RWPE1 (cell line): ENCODE data around the gene HMGCL.
"Not testable (repeated sequence)": the region's sequence is repeated elsewhere in the genome, so short reads cannot be mapped to it uniquely, and the experiment has no call there.

ENCODE experiments used
- CTCF ChIA-PET: fragments of 350-600 bp; sonication (Branson Sonifier 250); formaldehyde crosslinking; extraction: SDS; loops from one replicate; lab custom pipeline; 2021; lab: Yijun Ruan, JAX
- POLR2A ChIA-PET: fragments of 400-600 bp; formaldehyde crosslinking; extraction: SDS; loops from one replicate; lab custom pipeline; 2020; ENCODE audit warnings: antibody characterized with exemption; ENCODE audit not compliant: low non-redundant PET; lab: Yijun Ruan, JAX
- DNase-seq: peaks from one replicate; pipeline ENCODE4 v3.0.0; 2012; ENCODE audit warnings: low spot score
- H3K27ac ChIP-seq: fragments of 450-650 bp; 2 replicates; pipeline ENCODE4 v1.5.1; 2017
- TF ChIP-seq, protein P1 (sequence below): fragments of 450-650 bp; conservative IDR thresholded peaks from 2 replicates; pipeline ENCODE4 v1.5.1; 2017; ENCODE audit warnings: low read depth, mild to moderate bottlenecking

HMGCL gene

DNA sequence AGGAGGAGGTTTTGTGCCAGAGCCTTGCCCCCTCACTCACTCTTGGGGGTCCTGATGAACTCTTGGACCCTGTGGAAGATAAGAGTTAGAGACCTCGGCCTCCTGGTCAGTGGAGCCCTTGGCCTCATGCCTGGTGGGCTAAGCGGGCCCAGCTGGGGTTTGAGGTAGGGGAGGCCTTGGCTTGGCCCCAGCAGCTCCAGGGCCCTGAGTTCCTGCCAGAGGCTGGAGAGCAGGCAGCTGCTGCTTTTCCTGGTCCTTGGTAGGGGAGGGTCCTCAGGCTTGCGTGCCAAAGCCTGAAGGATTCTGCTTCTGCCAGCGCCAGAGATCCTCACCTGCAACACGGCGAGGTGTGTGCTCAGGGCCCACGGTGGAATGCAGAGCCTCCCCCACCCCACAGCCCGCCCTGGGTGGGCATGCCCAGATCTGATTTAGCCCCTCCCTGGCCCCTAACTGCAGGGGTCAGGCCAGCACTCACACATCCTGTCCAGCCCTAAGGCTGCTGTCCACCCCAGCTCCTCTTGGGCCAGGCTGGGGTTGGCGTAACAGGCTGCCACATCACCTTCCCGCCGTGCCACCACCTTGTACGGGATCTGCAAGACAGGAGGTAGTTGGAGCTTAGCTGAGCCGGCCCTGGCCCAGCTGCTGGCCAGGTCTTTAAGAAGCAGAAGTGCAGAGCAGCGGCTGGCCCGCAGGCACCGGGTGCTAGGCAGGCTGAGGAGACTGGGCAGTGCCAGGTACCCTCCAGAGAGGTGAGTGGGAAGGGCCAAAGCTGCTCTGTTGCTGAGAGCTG is 29.4 kb downstream of the HMGCL start:
- peak overlapping the region; percentile 98 for H3K27ac ChIP-seq
- CTCF ChIA-PET, result interaction anchor here (0.5 to 0.7 kb wide), 2 partner anchors 24 to 55 kb away, joined by 3 read pairs; no protein-coding TSS in a partner anchor
- no peak for DNase-seq
- TF ChIP-seq, protein P1, sequence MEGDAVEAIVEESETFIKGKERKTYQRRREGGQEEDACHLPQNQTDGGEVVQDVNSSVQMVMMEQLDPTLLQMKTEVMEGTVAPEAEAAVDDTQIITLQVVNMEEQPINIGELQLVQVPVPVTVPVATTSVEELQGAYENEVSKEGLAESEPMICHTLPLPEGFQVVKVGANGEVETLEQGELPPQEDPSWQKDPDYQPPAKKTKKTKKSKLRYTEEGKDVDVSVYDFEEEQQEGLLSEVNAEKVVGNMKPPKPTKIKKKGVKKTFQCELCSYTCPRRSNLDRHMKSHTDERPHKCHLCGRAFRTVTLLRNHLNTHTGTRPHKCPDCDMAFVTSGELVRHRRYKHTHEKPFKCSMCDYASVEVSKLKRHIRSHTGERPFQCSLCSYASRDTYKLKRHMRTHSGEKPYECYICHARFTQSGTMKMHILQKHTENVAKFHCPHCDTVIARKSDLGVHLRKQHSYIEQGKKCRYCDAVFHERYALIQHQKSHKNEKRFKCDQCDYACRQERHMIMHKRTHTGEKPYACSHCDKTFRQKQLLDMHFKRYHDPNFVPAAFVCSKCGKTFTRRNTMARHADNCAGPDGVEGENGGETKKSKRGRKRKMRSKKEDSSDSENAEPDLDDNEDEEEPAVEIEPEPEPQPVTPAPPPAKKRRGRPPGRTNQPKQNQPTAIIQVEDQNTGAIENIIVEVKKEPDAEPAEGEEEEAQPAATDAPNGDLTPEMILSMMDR, result no peak
- POLR2A ChIA-PET, result interaction anchor here (0.6 kb wide), 1 partner anchor 30 kb away, joined by 5 read pairs; the partner anchor contains the start of gene HMGCL

DNA sequence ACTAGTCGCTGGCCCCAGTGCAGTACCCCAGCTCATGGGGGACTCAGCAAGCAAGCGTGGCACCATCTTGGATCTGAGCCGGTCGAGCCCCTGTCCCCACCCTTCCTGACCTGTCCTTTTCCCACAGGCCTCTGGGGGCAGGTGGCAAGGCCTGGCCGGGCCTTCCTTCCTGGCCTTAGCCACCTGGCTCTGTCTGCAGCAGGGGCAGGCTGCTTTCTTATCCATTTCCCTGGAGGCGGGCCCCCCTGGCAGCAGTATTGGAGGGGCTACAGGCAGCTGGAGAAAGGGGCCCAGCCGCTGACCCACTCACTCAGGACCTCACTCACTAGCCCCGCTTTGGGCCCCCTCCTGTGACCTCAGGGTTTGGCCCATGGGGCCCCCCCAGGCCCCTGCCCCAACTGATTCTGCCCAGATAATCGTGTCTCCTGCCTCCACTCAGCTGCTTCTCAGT is 30.5 kb downstream of the HMGCL start:
- DNase-seq, CTCF ChIA-PET, POLR2A ChIA-PET: not testable (repeated sequence)
- peak overlapping the region; percentile 98 for H3K27ac ChIP-seq

DNA sequence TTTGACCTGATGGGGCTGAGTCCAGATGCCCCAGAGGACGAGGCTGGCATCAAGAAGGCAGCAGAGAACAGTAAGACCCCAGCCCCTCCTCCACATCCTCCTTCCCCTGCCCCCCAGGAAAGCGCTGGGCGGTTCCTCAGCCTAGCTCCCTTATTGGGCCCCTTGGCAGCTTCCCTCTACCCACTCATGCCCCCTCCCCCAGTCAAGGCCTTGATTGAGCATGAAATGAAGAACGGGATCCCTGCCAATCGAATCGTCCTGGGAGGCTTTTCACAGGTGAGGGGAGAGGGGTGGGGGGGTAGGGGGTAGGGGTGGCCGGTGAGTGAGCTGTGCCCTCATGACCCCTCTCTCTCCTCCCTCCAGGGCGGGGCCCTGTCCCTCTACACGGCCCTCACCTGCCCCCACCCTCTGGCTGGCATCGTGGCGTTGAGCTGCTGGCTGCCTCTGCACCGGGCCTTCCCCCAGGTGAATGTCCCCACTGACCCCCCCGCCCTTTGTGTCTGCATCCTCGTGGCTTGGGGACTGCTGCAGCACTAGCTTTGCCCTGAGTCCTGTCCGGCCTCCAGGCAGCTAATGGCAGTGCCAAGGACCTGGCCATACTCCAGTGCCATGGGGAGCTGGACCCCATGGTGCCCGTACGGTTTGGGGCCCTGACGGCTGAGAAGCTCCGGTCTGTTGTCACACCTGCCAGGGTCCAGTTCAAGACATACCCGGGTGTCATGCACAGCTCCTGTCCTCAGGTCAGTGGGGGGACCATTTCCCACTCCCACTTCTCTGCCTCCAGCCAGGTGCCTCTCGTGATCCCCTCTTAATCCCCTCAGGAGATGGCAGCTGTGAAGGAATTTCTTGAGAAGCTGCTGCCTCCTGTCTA is 31.1 kb downstream of the HMGCL start:
- DNase-seq, result no peak
- CTCF ChIA-PET, result interaction anchor here (0.5 kb wide), 1 partner anchor 17 kb away, joined by 3 read pairs; no protein-coding TSS in a partner anchor
- H3K27ac ChIP-seq, result peak overlapping the region; percentile 98
- POLR2A ChIA-PET, result interaction anchor here (0.5 kb wide), 1 partner anchor 17 kb away, joined by 7 read pairs; no protein-coding TSS in a partner anchor
- TF ChIP-seq, protein P1, result no peak

- POLR2A ChIA-PET, result interaction anchor here (0.5 kb wide), 1 partner anchor 16 kb away, joined by 7 read pairs; no protein-coding TSS in a partner anchor
- CTCF ChIA-PET, result interaction anchor here (0.6 kb wide), 2 partner anchors 8 to 35 kb away, joined by 3 to 5 read pairs; no protein-coding TSS in a partner anchor
- peak; percentile 82 for DNase-seq
- H3K27ac ChIP-seq, result peak overlapping the region; percentile 98
- TF ChIP-seq, protein P1, result no peak
Observed at GRCh38 chr1:23793018-23793781, 32.0 kb downstream of the HMGCL start.

GRCh38 chr1:23792151-23792945 is 32.9 kb downstream of the HMGCL start:
- CTCF ChIA-PET, result interaction anchor here (0.6 to 0.8 kb wide), 4 partner anchors 8 to 105 kb away, joined by 3 to 4 read pairs (median 3); partner anchors contain the start of gene GALE
- H3K27ac ChIP-seq, result peak overlapping the region; percentile 98

More at GRCh38 chr1:23792151-23792945, 32.9 kb downstream of the HMGCL start:
- DNase-seq, result no peak
- TF ChIP-seq, protein P1, result no peak
- POLR2A ChIA-PET, result interaction anchor here (0.6 to 1.7 kb wide), 3 partner anchors 8 to 17 kb away, joined by 3 to 5 read pairs (median 3); partner anchors contain the start of genes GALE and PITHD1
